ENCODE data around the gene LRCOL1.

Gene LRCOL1

DNA sequence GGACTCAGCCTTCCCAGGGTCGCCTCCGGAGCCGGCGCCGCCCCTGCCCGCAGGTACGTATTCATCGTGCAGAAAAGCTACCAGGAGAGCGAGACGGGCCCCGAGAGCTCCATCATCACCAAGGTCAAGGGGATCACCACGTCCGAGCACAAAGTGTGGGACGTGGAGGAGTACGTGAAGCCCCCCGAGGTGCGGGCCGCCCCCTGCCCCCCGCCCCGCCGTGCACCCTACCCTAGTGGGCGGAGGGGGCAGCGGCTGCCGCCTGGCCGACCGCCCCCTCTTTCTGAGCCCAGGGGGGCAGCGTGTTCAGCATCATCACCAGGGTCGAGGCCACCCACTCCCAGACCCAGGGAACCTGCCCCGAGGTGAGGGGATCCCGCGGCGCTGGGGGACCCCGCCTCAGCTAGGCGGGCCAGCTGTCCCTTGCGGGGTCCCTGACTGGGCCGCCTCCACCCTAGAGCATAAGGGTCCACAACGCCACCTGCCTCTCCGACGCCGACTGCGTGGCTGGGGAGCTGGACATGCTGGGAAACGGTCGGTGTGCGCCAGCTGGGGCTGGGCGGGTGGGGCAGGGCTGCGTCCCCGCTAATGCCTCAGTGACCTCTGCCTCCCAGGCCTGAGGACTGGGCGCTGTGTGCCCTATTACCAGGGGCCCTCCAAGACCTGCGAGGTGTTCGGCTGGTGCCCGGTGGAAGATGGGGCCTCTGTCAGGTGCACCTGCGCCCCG lies 9.2 kb upstream of the LRCOL1 start:
- Histone ChIP-seq H3K79me2 (ENCODE audit: insufficient read depth, low read length) (no peaks in the 10 kb centered on the region), H3F3A (ENCODE audit: insufficient read depth, low read length) (no peaks in the 10 kb centered on the region), H3K27me3 (ENCODE audit: insufficient read depth, low read length) (no peaks in the 10 kb centered on the region), H3K36me3 (ENCODE audit: insufficient read depth, low read length) (peaks cover 12% of the 10 kb centered on the region), H3K9me3 (ENCODE audit: low read length) (0 out of 2 replicates have a peak, but pooled peaks cover 3% of the 10 kb centered on the region), H4K20me1 (ENCODE audit: insufficient read depth, low read length) (no peaks in the 10 kb centered on the region), H2AFZ (ENCODE audit: low read length) (no peak overlapping the region), H3K4me3 (ENCODE audit: low read depth, low read length, poor library complexity, severe bottlenecking) (no peak overlapping the region), H3K4me1 (ENCODE audit: insufficient read depth, low read length, severe bottlenecking) (no peaks in the 10 kb centered on the region), H3K4me2 (ENCODE audit: low read length) (no peak overlapping the region), H3K9ac (ENCODE audit: low read length) (no peak overlapping the region), H3K27ac (ENCODE audit: low read depth, low read length, poor library complexity, severe bottlenecking) (no peak overlapping the region), H3K9me2 (ENCODE audit: low read depth, low read length) (no peaks in the 10 kb centered on the region)
- TF ChIP-seq EZH2 (IDR thresholded peaks at IDR 0.05; ENCODE audit: borderline replicate concordance, low read length) (no peak), CTCF (IDR thresholded peaks at IDR 0.05; ENCODE audit: low read length) (no peak)

DNA sequence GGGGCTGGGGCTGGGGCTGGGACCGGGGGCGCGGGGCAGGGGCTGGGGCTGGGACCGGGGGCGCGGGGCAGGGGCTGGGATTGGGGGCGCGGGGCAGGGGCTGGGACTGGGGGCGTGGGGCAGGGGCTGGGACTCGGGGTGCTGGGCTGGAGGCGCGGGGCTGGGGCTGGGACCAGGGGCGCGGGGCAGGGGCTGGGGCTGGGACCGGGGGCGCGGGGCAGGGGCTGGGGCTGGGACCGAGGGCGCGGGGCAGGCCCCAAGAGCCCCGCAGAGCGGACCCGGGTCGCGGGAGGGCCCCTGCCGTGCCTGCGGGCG lies 8.6 kb upstream of the LRCOL1 start:
- Histone ChIP-seq H3K4me3 (ENCODE audit: low read depth, low read length, poor library complexity, severe bottlenecking) (no peak overlapping the region), H3K79me2 (ENCODE audit: insufficient read depth, low read length) (no peaks in the 10 kb centered on the region), H3K9me3 (ENCODE audit: low read length) (0 out of 2 replicates have a peak, but pooled peaks cover 3% of the 10 kb centered on the region), H3K4me1 (ENCODE audit: insufficient read depth, low read length, severe bottlenecking) (no peaks in the 10 kb centered on the region), H3K27ac (ENCODE audit: low read depth, low read length, poor library complexity, severe bottlenecking) (no peak overlapping the region), H3K36me3 (ENCODE audit: insufficient read depth, low read length) (peaks cover 7% of the 10 kb centered on the region; the same call in 1 of the 2 replicates), H3K9ac (ENCODE audit: low read length) (no peak overlapping the region), H2AFZ (ENCODE audit: low read length) (no peak overlapping the region), H3K27me3 (ENCODE audit: insufficient read depth, low read length) (no peaks in the 10 kb centered on the region), H4K20me1 (ENCODE audit: insufficient read depth, low read length) (no peaks in the 10 kb centered on the region), H3K4me2 (ENCODE audit: low read length) (no peak overlapping the region), H3F3A (ENCODE audit: insufficient read depth, low read length) (no peaks in the 10 kb centered on the region), H3K9me2 (ENCODE audit: low read depth, low read length) (no peaks in the 10 kb centered on the region)
- TF ChIP-seq CTCF (IDR thresholded peaks at IDR 0.05; ENCODE audit: low read length) = no peak
- TF ChIP-seq EZH2 (IDR thresholded peaks at IDR 0.05; ENCODE audit: borderline replicate concordance, low read length) = no peak

- H3K27me3 ChIP-seq (ENCODE audit: insufficient read depth, low read length) = no peaks in the 10 kb centered on the region
- no peak within 1 kb of the TSS for H3K4me3 ChIP-seq (ENCODE audit: low read depth, low read length, poor library complexity, severe bottlenecking)
- no peaks in the 10 kb centered on the region for H3F3A ChIP-seq (ENCODE audit: insufficient read depth, low read length)
These were observed 8.3 kb upstream of the LRCOL1 start, which contains the start of gene P2RX2 for GRCh38 chr12:132618683-132619043. TSS of gene P2RX2 (plus strand) at chr12:132618776. CDS start at chr12:132618817, 41 bp downstream.

More at GRCh38 chr12:132618683-132619043, 8.3 kb upstream of the LRCOL1 start, which contains the start of gene P2RX2:
- Histone ChIP-seq H3K9me3 (ENCODE audit: low read length) (0 out of 2 replicates have a peak, but pooled peaks cover 3% of the 10 kb centered on the region), H3K36me3 (ENCODE audit: insufficient read depth, low read length) (peaks cover 3% of the 10 kb centered on the region; the same call in 1 of the 2 replicates), H3K9me2 (ENCODE audit: low read depth, low read length) (no peaks in the 10 kb centered on the region), H3K9ac (ENCODE audit: low read length) (no peak within 1 kb of the TSS), H3K4me2 (ENCODE audit: low read length) (no peak within 1 kb of the TSS), H3K4me1 (ENCODE audit: insufficient read depth, low read length, severe bottlenecking) (no peaks in the 10 kb centered on the region), H4K20me1 (ENCODE audit: insufficient read depth, low read length) (no peaks in the 10 kb centered on the region), H3K79me2 (ENCODE audit: insufficient read depth, low read length) (no peaks in the 10 kb centered on the region), H2AFZ (ENCODE audit: low read length) (no peak within 1 kb of the TSS), H3K27ac (ENCODE audit: low read depth, low read length, poor library complexity, severe bottlenecking) (no peak within 1 kb of the TSS)
- no peak for TF ChIP-seq EZH2 (IDR thresholded peaks at IDR 0.05; ENCODE audit: borderline replicate concordance, low read length)
- TF ChIP-seq CTCF (IDR thresholded peaks at IDR 0.05; ENCODE audit: low read length) = no peak
